ENCODE results near the gene IGSF8.
"Not testable (repeated sequence)": the region's sequence is repeated elsewhere in the genome, so short reads cannot be mapped to it uniquely, and the experiment has no call there.

IGSF8 gene

GRCh38 chr1:160062230-160062532, 36.2 kb downstream of the IGSF8 start:
- DNase-seq = no peak

DNA sequence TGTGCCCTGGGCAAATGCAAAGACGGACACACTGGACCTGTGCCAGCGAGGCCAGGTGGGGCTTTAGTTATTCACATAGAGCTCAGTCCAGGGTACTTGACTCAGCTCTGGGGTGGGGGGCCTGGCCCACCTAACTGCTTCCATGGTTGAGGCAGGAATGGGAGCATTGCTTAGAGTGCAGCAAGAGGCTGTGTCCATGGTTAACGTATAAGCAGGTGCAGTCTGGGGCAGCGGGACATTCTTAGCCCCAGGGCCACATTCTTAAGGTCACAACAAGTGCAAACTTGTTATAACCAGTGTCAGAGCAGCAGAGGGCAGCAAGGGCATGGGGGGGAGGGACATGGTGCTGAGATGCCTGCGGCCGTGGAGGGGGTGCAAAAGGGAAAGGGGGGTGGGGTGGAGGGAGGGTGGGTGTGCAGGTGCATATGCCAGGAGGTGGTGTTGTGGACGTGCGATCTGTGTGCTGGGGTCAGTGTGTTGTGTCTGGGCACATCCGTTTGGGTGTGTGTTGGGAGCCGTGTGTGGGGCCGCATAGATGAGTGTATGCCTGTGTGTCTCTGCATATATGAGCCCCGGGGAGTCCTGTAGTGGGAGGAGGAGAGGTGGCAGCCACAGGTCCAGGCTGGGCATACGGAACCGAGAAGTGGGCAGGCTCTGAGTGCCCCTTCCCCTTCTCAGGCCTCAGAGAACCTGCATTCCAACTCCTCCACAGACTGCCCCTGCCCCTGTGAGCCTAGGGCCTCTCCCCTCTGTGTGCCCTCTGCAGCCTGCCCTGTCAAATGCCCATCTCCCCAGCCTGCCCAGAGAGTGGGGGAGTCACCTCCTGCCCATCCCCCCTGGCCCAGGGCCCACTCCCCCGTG, 36.8 kb downstream of the IGSF8 start:
- no peak for DNase-seq

- no peak for DNase-seq
Observed at GRCh38 chr1:160058087-160058486, 40.3 kb downstream of the IGSF8 start.

DNA sequence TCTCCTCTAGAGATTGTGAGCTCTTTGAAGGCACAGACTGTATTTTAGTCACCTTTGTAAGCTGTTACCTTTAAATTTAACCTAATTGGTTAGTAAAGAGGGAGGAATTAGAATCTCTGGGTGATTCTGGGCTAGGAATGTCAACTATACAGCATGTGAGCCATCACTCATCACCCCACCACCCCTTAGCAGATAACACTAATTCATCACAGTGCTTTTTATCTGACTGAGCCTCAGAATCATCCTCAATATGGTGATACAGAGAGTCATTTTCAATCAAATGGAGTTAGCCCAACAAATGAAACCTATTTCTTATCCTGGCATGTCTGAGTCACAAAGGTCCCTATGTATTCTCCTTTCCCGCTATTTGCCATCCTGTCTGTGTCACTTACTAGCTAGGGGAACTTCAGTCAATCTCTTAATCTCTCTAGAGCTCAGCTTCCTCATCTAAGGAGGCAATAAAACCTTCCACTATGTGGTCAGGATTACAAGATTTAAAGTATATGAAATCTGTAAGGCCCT, 41.7 kb downstream of the IGSF8 start:
- no peak for DNase-seq

DNA sequence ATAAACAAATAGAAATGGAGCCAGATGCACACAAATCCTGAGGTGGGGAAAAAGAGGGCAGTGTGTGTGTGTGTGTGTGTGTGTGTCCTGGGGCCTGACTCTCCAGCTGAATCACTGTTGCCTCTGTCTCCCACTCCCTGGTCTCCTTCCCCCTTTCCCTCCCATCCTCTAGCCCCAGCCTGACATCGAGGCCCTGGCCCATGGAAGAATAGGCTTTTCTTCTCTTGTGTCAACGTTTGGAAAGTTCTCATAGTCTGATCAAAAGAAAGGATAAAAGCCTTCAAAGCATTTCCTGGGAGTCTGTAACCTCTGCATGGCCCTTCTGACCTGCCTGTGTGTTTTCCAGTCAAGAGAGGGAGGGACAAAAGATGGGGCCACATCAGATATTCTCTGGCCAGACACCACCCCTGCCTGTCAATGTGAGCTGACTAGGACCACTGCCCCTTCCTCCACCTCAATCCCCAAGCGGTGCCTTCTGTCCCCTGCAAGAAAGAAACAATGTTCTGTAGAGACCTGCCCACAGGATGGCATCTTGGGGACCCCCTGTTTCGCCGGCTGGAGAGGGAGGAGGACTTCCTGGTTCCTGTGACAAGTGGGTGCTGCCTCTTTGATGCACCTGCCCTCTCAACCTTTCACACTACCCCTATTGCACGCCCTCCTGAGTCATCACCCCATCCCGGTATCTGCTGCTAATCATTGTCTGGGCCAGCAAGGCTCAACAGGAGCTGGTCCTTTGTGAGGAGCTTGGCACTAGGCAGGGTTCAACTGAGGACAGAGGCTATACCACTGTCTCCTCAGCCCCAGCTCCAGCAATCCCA, 44.7 kb downstream of the IGSF8 start:
- DNase-seq = no peak

DNA sequence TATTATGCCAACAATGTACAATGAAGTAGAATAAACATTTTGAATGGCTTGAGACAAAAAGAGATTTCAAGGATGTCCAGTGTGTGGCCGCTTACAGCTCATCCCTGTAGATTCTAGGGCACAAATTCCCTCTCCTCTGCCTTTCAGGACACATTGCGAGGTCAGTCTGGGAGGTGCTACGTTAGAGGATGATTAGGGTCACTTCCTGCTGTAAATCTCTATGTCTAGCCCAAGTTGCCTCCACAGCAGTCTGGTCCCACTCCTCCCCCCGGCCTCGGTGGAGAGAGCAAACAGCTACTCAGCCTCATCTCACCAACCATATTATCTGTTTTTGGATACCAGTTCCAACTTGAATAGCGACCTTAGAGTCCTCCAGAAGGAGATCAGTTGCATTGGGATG, 45.5 kb downstream of the IGSF8 start:
- DNase-seq = no peak

DNA sequence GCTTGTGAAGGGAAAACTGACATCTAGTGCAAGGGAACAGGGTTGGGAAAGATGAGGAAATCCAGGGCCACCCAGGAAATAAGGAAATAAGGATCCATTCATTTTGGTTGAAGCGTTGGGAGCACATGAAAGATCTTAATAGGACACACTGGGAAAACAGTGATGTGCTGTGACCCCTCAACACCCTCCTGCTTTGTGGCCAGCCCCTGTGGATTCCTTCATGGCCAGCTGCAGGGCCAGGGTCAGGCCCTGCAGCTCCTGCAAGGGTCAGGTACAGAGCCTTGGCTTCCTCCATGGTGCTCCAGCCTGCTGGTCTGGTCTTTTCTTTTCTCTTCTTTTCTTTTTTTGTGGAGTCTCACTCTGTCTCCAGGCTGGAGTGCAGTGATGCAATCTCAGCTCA, 47.8 kb downstream of the IGSF8 start:
- no peak for DNase-seq

GRCh38 chr1:160050182-160050581, 48.2 kb downstream of the IGSF8 start:
- not testable (repeated sequence) for DNase-seq

DNA sequence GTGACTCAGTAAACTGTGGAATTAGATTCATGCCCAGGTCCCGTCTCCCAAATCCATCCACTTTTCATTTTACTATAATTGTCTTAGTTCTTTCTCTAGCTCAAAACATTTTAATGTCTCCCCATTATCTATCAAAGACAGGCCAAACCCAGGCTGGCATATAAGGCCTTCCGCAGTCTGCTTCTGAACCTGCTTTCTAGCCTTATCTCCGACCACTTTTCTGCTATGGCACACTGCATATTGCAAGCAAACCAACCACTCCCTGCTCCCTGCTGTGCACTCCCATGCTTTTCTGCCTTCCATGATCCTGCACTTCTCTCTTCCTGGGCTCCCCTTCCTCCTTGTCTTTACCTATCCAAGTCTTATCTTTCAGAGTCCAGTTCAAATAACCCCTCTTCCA, 49.3 kb downstream of the IGSF8 start:
- DNase-seq = no peak

DNA sequence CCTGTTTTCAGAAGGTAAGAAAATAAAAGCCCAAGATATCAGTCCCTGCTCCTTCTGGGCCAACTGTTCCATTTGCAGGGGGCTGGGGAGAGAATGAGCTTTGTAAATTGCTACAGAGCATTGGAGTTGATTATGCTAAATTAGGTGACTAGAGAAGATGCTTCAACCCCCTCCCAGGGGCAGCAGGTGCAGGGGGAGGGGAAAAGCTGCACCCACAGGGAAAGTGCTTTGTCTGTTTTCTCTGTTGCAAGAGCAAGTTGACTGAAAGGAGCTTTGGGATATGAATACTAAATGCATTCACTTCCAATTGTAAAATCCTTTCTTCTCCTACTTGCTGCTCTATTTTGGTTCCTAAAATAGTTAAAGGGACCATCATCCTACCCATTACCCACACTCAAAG, 50.1 kb downstream of the IGSF8 start:
- DNase-seq = no peak

DNA sequence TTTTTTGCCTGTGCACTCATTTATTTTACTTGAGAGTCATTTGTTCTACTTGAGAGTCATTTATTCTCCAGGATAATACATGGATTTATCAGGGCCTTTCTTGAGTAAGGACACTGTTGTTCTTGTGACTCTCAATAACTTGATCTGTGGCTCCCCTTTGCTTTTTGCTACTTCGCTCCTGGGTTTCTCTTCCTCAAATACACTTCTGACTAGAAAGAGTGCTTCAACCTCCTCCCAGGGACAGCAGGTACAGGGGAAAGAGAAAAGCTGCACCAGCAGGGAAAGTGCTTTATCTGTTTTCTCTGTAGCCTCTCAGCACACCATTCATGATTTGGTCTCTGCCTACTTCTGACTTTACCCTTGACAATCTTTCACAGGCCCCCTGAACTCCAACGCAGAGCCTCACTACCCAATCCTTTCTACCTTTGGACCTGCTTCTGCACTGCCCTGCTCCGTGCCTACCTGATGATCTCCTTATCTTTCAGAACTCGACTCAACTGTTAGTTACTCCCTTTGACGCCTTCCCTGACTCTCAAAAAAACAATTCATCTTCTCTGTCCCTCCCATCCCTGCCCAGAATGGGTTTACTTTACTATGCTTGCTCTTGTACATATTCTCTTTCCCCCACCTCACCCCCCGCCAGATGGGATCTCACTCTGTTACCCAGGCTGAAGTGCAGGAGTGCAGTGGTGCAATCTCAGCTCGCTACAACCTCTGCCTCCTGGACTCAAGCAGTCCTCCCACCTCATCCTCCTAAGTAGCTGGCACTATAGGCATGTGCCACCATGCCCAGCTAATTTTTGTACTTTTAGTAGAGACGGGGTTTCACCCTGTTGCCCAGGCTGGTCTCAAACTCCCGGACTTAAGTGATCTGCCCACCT, 51.1 kb downstream of the IGSF8 start:
- DNase-seq = no peak

DNA sequence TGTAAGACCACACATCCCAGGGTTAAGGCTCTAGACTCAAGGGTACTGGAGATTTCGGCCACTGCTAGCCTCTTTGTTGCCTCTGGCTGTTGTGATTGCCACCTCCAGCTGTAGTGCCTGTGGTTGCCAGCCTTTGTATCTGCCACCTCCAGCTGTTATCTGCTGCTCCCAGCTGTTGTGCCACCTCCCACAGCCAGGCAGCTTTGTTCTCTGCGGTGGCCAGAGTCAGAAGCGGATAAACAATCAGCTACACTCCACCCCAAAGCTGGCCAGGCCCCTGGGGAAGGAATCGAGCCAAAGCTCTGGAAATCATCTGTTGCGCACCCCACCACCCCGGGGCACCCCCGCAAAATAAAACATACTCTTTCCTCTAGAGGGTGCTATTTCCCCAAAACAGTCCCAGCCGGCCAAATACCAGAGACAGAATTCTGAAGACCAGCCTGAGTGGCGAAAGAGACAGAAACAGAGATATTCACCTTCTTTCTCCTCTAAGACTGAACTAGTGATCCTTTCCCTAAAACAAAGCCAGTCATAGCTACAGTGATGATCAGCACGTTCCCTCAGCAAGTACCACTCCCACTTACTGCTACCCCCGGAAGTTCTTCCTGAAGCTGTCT, 51.8 kb downstream of the IGSF8 start:
- DNase-seq = no peak

GRCh38 chr1:160045653-160046052, 52.8 kb downstream of the IGSF8 start:
- no peak for DNase-seq

GRCh38 chr1:160043543-160043942, 54.9 kb downstream of the IGSF8 start:
- no peak for DNase-seq

All from KG1 (cell line).